GM12878 (cell line): Measurements from ENCODE around the gene IQCF6. TPM values are rescaled to one million over a fixed set of nuclear protein-coding genes. Genes with fewer than 3 reads are reported as not detected.

Experiments used
- ATAC-seq: fragments of 200-7000 bp; cut with Tn5 transposase; 3 replicates; pipeline ENCODE4 v1.9.1; 2020; ENCODE audit warnings: mild to moderate bottlenecking, moderate library complexity
- BruUV-seq: library from RNA; stranded (reverse); fragments of 400-500 nt; replicated peaks from 2 replicates; lab custom pipeline; 2021; lab: Mats Ljungman, UMichigan
- CTCF ChIA-PET: fragments of 300-600 bp; sonication (Branson Sonifier 250); formaldehyde crosslinking; extraction: SDS; loops from one replicate; lab custom pipeline; 2021; ENCODE audit warnings: inconsistent platforms; lab: Yijun Ruan, JAX
- POLR2A ChIA-PET: fragments of 350-600 bp; formaldehyde crosslinking; extraction: SDS; loops from one replicate; lab custom pipeline; 2021; ENCODE audit warnings: inconsistent platforms; lab: Charles Lee
- RAD21 ChIA-PET: fragments of 300-600 bp; sonication (Branson Sonifier 250); formaldehyde crosslinking; loops from one replicate; lab custom pipeline; 2023; ENCODE audit warnings: antibody characterized with exemption; ENCODE audit not compliant: unreplicated experiment; lab: Charles Lee
- SMC1A ChIA-PET: fragments of 300-600 bp; sonication (Branson Sonifier 250); formaldehyde crosslinking; loops from one replicate; lab custom pipeline; 2023; ENCODE audit not compliant: unreplicated experiment, uncharacterized antibody; lab: Charles Lee
- DNase-seq: peaks from one replicate; pipeline ENCODE4 v3.0.0-alpha.2; 2011; ENCODE audit warnings: low read depth, low spot score
- FAIRE-seq: peaks from 3 replicates; lab custom pipeline; 2011; peaks lifted over from hg19 to GRCh38; lab: Jason Lieb, UNC
- H2AFZ ChIP-seq: 2 replicates; pipeline ENCODE4 v1.6.0; 2011; ENCODE audit warnings: low read depth, low read length, control low read depth; ENCODE audit not compliant: control insufficient read depth
- H3K27ac ChIP-seq: 2 replicates; pipeline ENCODE4 v1.5.1; 2011; ENCODE audit warnings: control low read depth; ENCODE audit not compliant: control insufficient read depth, insufficient read depth
- H3K27me3 ChIP-seq, 2 experiments: replicated peaks in 1 of 2; 2 replicates each; pipeline versions ENCODE4 v1.6.0 to v1.6.1; 2011; ENCODE audit warnings: low read length in 1 of 2; ENCODE audit not compliant: control insufficient read depth in 2 of 2, insufficient read depth in 2 of 2
- H3K36me3 ChIP-seq, 2 experiments: 2 replicates each; pipeline ENCODE4 v1.5.1; 2011; ENCODE audit warnings: low read length in 1 of 2; ENCODE audit not compliant: control insufficient read depth in 2 of 2, insufficient read depth in 2 of 2
- H3K4me1 ChIP-seq: 2 replicates; pipeline ENCODE4 v1.6.1; 2011; ENCODE audit warnings: mild to moderate bottlenecking, low read length, moderate library complexity, mixed read lengths; ENCODE audit not compliant: control insufficient read depth, insufficient read depth
- H3K4me2 ChIP-seq: 2 replicates; pipeline ENCODE4 v1.6.0; 2011; ENCODE audit warnings: control low read depth; ENCODE audit not compliant: control insufficient read depth, insufficient read depth
- H3K4me3 ChIP-seq: fragments of 200-600 bp; sonication (generic); 2 replicates; pipeline ENCODE4 v1.5.1; 2016
- H3K79me2 ChIP-seq: 2 replicates; pipeline ENCODE4 v1.6.0; 2011; ENCODE audit warnings: low read length; ENCODE audit not compliant: control insufficient read depth, insufficient read depth
- H3K9ac ChIP-seq: 2 replicates; pipeline ENCODE4 v1.8.0; 2011; ENCODE audit warnings: low read length, control low read depth, mixed read lengths; ENCODE audit not compliant: control insufficient read depth, insufficient read depth
- H3K9me3 ChIP-seq: replicated peaks from 3 replicates; pipeline ENCODE4 v1.5.1; 2011; ENCODE audit warnings: mild to moderate bottlenecking, low read length; ENCODE audit not compliant: control insufficient read depth, insufficient read depth
- H4K20me1 ChIP-seq: 2 replicates; pipeline ENCODE4 v1.6.0; 2011; ENCODE audit not compliant: control insufficient read depth, insufficient read depth
- BACH1 ChIP-seq: fragments of 450-650 bp; IDR thresholded peaks from 2 replicates; pipeline ENCODE4 v1.6.1; 2017; ENCODE audit warnings: mild to moderate bottlenecking, borderline replicate concordance
- BCL11A ChIP-seq: IDR thresholded peaks from 2 replicates; pipeline ENCODE4 v1.6.1; 2011; ENCODE audit warnings: low read depth, low read length
- BMI1 ChIP-seq: fragments of 450-650 bp; IDR thresholded peaks from 2 replicates; pipeline ENCODE4 v1.6.1; 2016; ENCODE audit warnings: mild to moderate bottlenecking, moderate library complexity, borderline replicate concordance
- CBX5 ChIP-seq: sonication (generic); IDR thresholded peaks from 2 replicates; pipeline ENCODE4 v1.6.1; 2016; ENCODE audit warnings: low read depth, moderate library complexity, mild to moderate bottlenecking, inconsistent platforms
- CREB1 ChIP-seq: IDR thresholded peaks from 2 replicates; pipeline ENCODE4 v1.6.1; 2012; ENCODE audit warnings: low read depth, mild to moderate bottlenecking, inconsistent platforms
- FOXK2 ChIP-seq: fragments of 450-650 bp; IDR thresholded peaks from 2 replicates; pipeline ENCODE4 v1.6.1; 2017; ENCODE audit warnings: mild to moderate bottlenecking, moderate library complexity
- FOXM1 ChIP-seq: IDR thresholded peaks from 2 replicates; pipeline ENCODE4 v1.6.1; 2012; ENCODE audit warnings: low read depth, mild to moderate bottlenecking, inconsistent platforms, low read length, moderate library complexity
- IRF4 ChIP-seq: IDR thresholded peaks from 2 replicates; pipeline ENCODE4 v1.6.1; 2011; ENCODE audit warnings: low read depth, low read length
- KLF5 ChIP-seq: fragments of 450-650 bp; IDR thresholded peaks from 2 replicates; pipeline ENCODE4 v1.6.1; 2014; ENCODE audit warnings: mild to moderate bottlenecking; ENCODE audit not compliant: partially characterized antibody
- NR2C2 ChIP-seq: IDR thresholded peaks from 2 replicates; pipeline ENCODE4 v1.6.1; 2011; ENCODE audit warnings: borderline replicate concordance, low read depth; ENCODE audit not compliant: control insufficient read depth, insufficient read length
- PAX5 ChIP-seq: IDR thresholded peaks from 2 replicates; pipeline ENCODE4 v1.6.1; 2011; ENCODE audit warnings: low read depth, low read length, borderline replicate concordance
- PRDM15 ChIP-seq: fragments of 450-650 bp; formaldehyde crosslinking; IDR thresholded peaks from 2 replicates; pipeline ENCODE4 v1.4.0; 2020; ENCODE audit warnings: mild to moderate bottlenecking, moderate library complexity
- RAD21 ChIP-seq: IDR thresholded peaks from 2 replicates; pipeline ENCODE4 v1.6.1; 2011; ENCODE audit warnings: mild to moderate bottlenecking, low read depth, low read length, moderate library complexity; ENCODE audit not compliant: insufficient read depth
- SPI1 ChIP-seq: IDR thresholded peaks from 2 replicates; pipeline ENCODE4 v1.6.1; 2011; ENCODE audit warnings: low read depth, mild to moderate bottlenecking, low read length, moderate library complexity, borderline replicate concordance; ENCODE audit not compliant: insufficient read depth
- SRF ChIP-seq, 2 experiments: IDR thresholded peaks; 2 replicates each; pipeline ENCODE4 v1.6.1; 2011; ENCODE audit warnings: low read depth in 2 of 2, low read length in 2 of 2, mild to moderate bottlenecking in 1 of 2, moderate library complexity in 1 of 2
- TCF3 ChIP-seq: IDR thresholded peaks from 2 replicates; pipeline ENCODE4 v1.6.1; 2012; ENCODE audit warnings: low read depth, mild to moderate bottlenecking, low read length, borderline replicate concordance; ENCODE audit not compliant: insufficient read depth
- ZNF384 ChIP-seq: IDR thresholded peaks from 2 replicates; pipeline ENCODE4 v1.6.1; 2012; ENCODE audit warnings: low read depth, mild to moderate bottlenecking, low read length, improper control_type of control experiment, borderline replicate concordance
- whole genome bisulfite sequencing: methylation state at CpG from one replicate; pipeline ENCODE4 v1.1.6; 2016; ENCODE audit warnings: low lambda C conversion rate; ENCODE audit not compliant: insufficient replicate concordance, insufficient coverage; ENCODE audit errors: missing lambda C conversion rate; 5-methylcytosine and 5-hydroxymethylcytosine counted together
- in situ Hi-C: fragments of 300-500 bp; cut with MboI; formaldehyde crosslinking; loops from 9 replicates; pipeline ENCODE4 v1.14.3; 2018; ENCODE audit warnings: mixed read lengths
- intact Hi-C: fragments of 100-400 bp; cut with micrococcal nuclease; formaldehyde crosslinking; loops from one replicate; pipeline ENCODE4 v1.14.2; 2022; ENCODE audit not compliant: unreplicated experiment
- polyA plus RNA-seq, 11 experiments: library from polyadenylated mRNA; depleted of rRNA in 4 of 11; unstranded in 6 of 11; stranded (reverse) in 5 of 11; fragments of >200 nt; fragmentation: Nextera tagmentation in 4 of 11; fragmentation: Illumina TruSeq in 1 of 11; extraction: Ambion mirVana in 4 of 11; extraction: Trizol in 1 of 11; gene quantifications; 1 replicate in 1 of 11; 2 replicates in 10 of 11; pipeline versions ENCODE4 v1.2.1 to v1.2.3, GENCODE V29; 2011 to 2016; ENCODE audit warnings: inconsistent platforms in 2 of 11, missing spikeins in 2 of 11, low read depth in 1 of 11
- total RNA-seq, 4 experiments: library from RNA; depleted of rRNA in 3 of 4; stranded (reverse); fragments of >200 nt in 3 of 4; fragmentation: Illumina TruSeq in 1 of 4; extraction: Trizol in 1 of 4; gene quantifications; 2 replicates each; pipeline versions ENCODE4 v1.2.1 to v1.2.3, GENCODE V29; 2013 to 2021

The IQCF6 gene
- total and polyA plus RNA-seq, 10 of the 15 experiments (the other 5 are each of a cell fraction or from before 2014, with no cell fraction given): not detected

GRCh38 chr3:51735950-51736349, 43.1 kb downstream of the IQCF6 start:
- 0% methylated on average over 2 of the region's 2 CpGs for WGBS

GRCh38 chr3:51735039-51735438, 44.0 kb downstream of the IQCF6 start:
- Histone ChIP-seq H3K9ac (no peak overlapping the region), H3K79me2 (no peaks in the 10 kb centered on the region), H3K4me3 (no peak overlapping the region), H2AFZ (no peak overlapping the region), H3K4me1 (no peaks in the 10 kb centered on the region), H4K20me1 (no peaks in the 10 kb centered on the region), H3K36me3 (no peaks in the 10 kb centered on the region), H3K27me3 (no peaks in the 10 kb centered on the region), H3K4me2 (no peak overlapping the region), H3K27ac (no peak overlapping the region), H3K9me3 (no peaks in the 10 kb centered on the region)
- no peak for DNase-seq
- 31% methylated on average over 3 of the region's 3 CpGs for WGBS
- no peak for FAIRE-seq
- TF ChIP-seq CBX5 (no peak), RAD21 (no peak), BCL11A (no peak), PRDM15 (CRISPR knock-in tag) (no peak), SRF (IDR thresholded peaks at IDR 0.05; ENCODE audit: low read depth in 2 of 2, low read length in 2 of 2) (no peak), SPI1 (no peak)
- ChIA-PET SMC1A (interaction anchor here (0.6 to 1.5 kb wide), 5 partner anchors 15 to 1607 kb away, joined by 3 to 6 read pairs (median 4); no protein-coding TSS in a partner anchor), RAD21 (no interaction called here), CTCF (interaction anchor here (1.2 to 1.3 kb wide), 2 partner anchors 16 to 85 kb away, joined by 3 to 4 read pairs; no protein-coding TSS in a partner anchor), POLR2A (interaction anchor here (0.6 kb wide), 1 partner anchor 16 kb away, joined by 3 read pairs; no protein-coding TSS in a partner anchor)
- in situ Hi-C loops: no loop called here
- no TSS peak for BruUV-seq
- intact Hi-C loops: no loop called here
- no peak for ATAC-seq

More at GRCh38 chr3:51735950-51736349, 43.1 kb downstream of the IQCF6 start:
- no peak for FAIRE-seq
- ChIA-PET POLR2A (interaction anchor here (0.6 kb wide), 1 partner anchor 17 kb away, joined by 3 read pairs; no protein-coding TSS in a partner anchor), RAD21 (no interaction called here)
- Histone ChIP-seq H3K27me3 (no peaks in the 10 kb centered on the region), H3K79me2 (no peaks in the 10 kb centered on the region), H3K9ac (no peak overlapping the region), H3K9me3 (no peaks in the 10 kb centered on the region), H3K36me3 (no peaks in the 10 kb centered on the region), H3K4me2 (no peak overlapping the region), H4K20me1 (no peaks in the 10 kb centered on the region), H3K27ac (no peak overlapping the region), H2AFZ (no peak overlapping the region)
- in situ Hi-C loops: no loop called here
- TF ChIP-seq ZNF384 (no peak), BACH1 (no peak), KLF5 (no peak), FOXM1 (no peak), BMI1 (no peak), TCF3 (no peak), PAX5 (no peak), FOXK2 (no peak), CREB1 (no peak), IRF4 (no peak), NR2C2 (no peak)
- TF ChIP-seq, all 136 proteins: peak for 0
- DNase-seq (no peak), ATAC-seq (no peak)
- ChIA-PET CTCF (no interaction called here), SMC1A (interaction anchor here (1.5 kb wide), 1 partner anchor 16 kb away, joined by 4 read pairs; no protein-coding TSS in a partner anchor)
- intact Hi-C loops: no loop called here
- Histone ChIP-seq H3K4me3 (no peak overlapping the region), H3K4me1 (no peaks in the 10 kb centered on the region)
- BruUV-seq: no TSS peak
